GM23338 (cell line): ENCODE data around the gene LAMC3.

Experiments used
- CTCF ChIP-seq, 2 experiments: fragments of 200-600 bp in 1 of 2; sonication (generic) in 1 of 2; conservative IDR thresholded peaks; 2 replicates each; pipeline versions ENCODE4 v1.5.1 to v1.6.1; 2016 to 2017; ENCODE audit warnings: antibody characterized with exemption in 2 of 2, low read depth in 2 of 2, mild to moderate bottlenecking in 2 of 2, moderate library complexity in 1 of 2
- EZH2phosphoT487 ChIP-seq: fragments of 200-600 bp; sonication (generic); IDR thresholded peaks from one replicate; pipeline ENCODE4 v1.8.1; 2018; ENCODE audit warnings: antibody characterized with exemption; ENCODE audit not compliant: unreplicated experiment

GRCh38 chr9:131122158-131122557 is 113.2 kb downstream of the LAMC3 start:
- TF ChIP-seq CTCF (conservative IDR thresholded peaks at IDR 0.05; ENCODE audit: low read depth in 2 of 2) (no peak), EZH2phosphoT487 (no peak)
